IMR-90 (cell line): ENCODE results near the gene OR51B2.

Experiments used
- POLR2A ChIP-seq: IDR thresholded peaks from 2 replicates; pipeline ENCODE4 v1.6.1; 2012; ENCODE audit warnings: mild to moderate bottlenecking, low read depth, low read length
- RFX5 ChIP-seq: IDR thresholded peaks from 2 replicates; pipeline ENCODE4 v1.8.0; 2012; ENCODE audit warnings: low read depth, mild to moderate bottlenecking, low read length, moderate library complexity
- SMC3 ChIP-seq: fragments of 150-350 bp; IDR thresholded peaks from 2 replicates; pipeline ENCODE4 v1.6.1; 2016; ENCODE audit warnings: low read depth, mild to moderate bottlenecking, antibody characterized with exemption, low read length, moderate library complexity
- TF ChIP-seq, protein P1 (sequence below): conservative IDR thresholded peaks from 2 replicates; pipeline ENCODE4 v1.5.1; 2012; ENCODE audit warnings: mild to moderate bottlenecking, low read depth, low read length, improper control_type of control experiment
- TF ChIP-seq, protein P2 (sequence below): fragments of 150-350 bp; IDR thresholded peaks from 2 replicates; pipeline ENCODE4 v1.6.1; 2017; ENCODE audit warnings: mild to moderate bottlenecking, antibody characterized with exemption, low read length, low read depth

- TF ChIP-seq POLR2A: no peak
- TF ChIP-seq, protein P1, sequence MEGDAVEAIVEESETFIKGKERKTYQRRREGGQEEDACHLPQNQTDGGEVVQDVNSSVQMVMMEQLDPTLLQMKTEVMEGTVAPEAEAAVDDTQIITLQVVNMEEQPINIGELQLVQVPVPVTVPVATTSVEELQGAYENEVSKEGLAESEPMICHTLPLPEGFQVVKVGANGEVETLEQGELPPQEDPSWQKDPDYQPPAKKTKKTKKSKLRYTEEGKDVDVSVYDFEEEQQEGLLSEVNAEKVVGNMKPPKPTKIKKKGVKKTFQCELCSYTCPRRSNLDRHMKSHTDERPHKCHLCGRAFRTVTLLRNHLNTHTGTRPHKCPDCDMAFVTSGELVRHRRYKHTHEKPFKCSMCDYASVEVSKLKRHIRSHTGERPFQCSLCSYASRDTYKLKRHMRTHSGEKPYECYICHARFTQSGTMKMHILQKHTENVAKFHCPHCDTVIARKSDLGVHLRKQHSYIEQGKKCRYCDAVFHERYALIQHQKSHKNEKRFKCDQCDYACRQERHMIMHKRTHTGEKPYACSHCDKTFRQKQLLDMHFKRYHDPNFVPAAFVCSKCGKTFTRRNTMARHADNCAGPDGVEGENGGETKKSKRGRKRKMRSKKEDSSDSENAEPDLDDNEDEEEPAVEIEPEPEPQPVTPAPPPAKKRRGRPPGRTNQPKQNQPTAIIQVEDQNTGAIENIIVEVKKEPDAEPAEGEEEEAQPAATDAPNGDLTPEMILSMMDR: no peak
- no peak for TF ChIP-seq SMC3
- no peak for TF ChIP-seq RFX5
- TF ChIP-seq, protein P2, sequence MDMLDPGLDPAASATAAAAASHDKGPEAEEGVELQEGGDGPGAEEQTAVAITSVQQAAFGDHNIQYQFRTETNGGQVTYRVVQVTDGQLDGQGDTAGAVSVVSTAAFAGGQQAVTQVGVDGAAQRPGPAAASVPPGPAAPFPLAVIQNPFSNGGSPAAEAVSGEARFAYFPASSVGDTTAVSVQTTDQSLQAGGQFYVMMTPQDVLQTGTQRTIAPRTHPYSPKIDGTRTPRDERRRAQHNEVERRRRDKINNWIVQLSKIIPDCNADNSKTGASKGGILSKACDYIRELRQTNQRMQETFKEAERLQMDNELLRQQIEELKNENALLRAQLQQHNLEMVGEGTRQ: no peak
Measured at GRCh38 chr11:5290106-5290505, 34.0 kb downstream of the OR51B2 start.
